ENCODE results near the gene AADACL3.
"Not testable (repeated sequence)": the region's sequence is repeated elsewhere in the genome, so short reads cannot be mapped to it uniquely, and the experiment has no call there.

Gene AADACL3

DNA sequence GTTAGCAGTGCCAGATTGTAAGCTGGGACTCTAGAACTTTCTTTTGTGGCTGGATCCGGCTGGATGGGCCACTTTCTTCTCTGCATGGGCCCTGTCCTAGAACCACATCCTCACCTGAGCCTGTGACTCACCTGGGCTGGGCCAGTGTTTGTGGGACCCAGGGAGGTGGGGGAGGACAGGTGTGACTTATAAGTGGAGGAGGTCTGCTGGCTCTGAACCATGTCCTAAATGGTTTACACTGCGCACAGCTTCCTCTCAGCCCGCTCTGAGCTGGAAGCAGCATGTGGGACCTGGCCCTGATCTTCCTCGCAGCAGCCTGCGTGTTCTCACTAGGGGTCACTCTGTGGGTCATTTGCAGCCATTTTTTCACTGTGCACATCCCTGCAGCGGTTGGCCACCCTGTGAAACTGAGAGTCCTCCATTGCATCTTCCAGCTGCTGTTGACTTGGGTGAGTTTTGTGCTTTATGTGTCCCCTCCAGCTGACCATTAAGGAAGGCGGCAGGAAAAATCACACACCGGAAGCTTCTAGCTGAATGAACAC is at the start of gene AADACL3:
TSS of gene AADACL3 (plus strand) at position 215 of the 542 bp plus-strand sequence. CDS start at position 282, 67 bp downstream.
- DNase-seq (ENCODE audit: low read depth in 2 of 2) = no peak

- no peak for DNase-seq (ENCODE audit: low read depth in 2 of 2)
Measured at GRCh38 chr1:12666141-12666735, 49.7 kb upstream of the AADACL3 start.

DNA sequence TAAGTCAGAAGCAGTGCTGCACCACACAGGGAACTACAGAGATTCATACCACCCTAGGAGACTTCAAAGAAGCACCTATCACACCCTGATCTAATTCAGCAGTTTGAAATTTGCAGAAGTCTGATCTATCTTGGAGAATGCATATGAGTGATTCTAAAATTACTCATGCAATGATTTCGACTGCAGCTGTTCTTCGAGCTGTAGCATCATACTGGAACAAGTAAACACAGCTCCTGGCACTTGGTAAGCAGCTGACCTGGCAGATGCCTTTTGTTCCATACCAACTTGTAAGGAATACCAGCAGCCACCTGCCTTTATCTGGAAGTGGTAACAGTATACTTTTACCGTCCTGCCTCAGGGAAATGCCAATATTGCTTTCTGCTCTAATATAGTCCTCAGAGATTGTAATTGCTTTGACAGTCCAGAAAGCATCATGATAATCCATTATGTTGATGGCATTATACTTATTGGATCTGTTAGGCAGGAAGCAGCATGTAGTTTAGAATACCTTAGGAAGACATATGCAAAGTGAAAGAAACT is 46.3 kb upstream of the AADACL3 start:
- no peak for DNase-seq (ENCODE audit: low read depth in 2 of 2)

GRCh38 chr1:12674358-12674757 is 41.6 kb upstream of the AADACL3 start:
- DNase-seq (ENCODE audit: low read depth in 2 of 2) = no peak

- not testable (repeated sequence) for DNase-seq (ENCODE audit: low read depth in 2 of 2)
Measured at GRCh38 chr1:12676122-12676521, 39.8 kb upstream of the AADACL3 start.

DNA sequence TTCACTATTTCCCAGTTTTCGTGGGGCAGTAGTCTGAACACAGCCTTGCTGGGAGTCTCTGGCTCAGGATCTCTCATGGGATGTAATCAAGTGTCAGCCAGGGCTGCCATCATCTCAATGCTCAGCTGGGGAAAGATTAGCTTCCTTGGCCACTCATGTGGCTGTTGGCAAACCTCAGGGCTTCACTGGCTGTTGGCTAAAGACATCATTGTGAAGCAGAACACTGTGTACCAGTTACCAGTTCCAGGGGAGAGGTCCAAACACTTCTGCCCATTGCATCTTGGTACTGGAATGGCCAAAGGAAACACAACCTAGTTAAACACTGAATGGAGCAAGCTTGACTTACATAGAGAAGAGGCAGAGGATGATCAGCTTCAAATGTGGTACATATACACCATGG is 38.3 kb upstream of the AADACL3 start:
- DNase-seq (ENCODE audit: low read depth in 2 of 2) = no peak

GRCh38 chr1:12678350-12678749 is 37.6 kb upstream of the AADACL3 start:
- no peak for DNase-seq (ENCODE audit: low read depth in 2 of 2)

GRCh38 chr1:12678820-12679219 is 37.1 kb upstream of the AADACL3 start:
- no peak for DNase-seq (ENCODE audit: low read depth in 2 of 2)

GRCh38 chr1:12690156-12690555 is 25.8 kb upstream of the AADACL3 start:
- no peak for DNase-seq (ENCODE audit: low read depth in 2 of 2)

GRCh38 chr1:12692967-12693782 is 22.7 kb upstream of the AADACL3 start:
- no peak for DNase-seq (ENCODE audit: low read depth in 2 of 2)

DNA sequence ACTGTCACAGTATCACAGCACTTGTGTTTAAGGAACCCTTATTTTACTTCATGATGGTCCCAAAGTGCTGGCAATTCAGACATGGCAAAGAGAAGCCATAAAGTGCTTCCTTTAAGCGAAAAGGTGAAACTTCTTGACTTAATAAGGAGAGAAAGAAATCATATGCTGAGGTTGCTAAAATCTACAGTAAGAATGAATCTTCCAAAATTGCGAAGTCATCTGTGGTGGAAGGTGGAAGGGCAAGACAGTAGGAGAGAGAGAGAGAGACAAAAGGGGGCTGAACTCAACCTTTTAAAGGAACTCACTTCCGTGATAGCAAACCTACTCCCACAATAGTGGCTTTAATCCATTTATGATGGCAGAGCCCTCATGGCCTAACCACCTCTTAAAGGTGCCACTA is 19.3 kb upstream of the AADACL3 start:
- no peak for DNase-seq (ENCODE audit: low read depth in 2 of 2)

DNA sequence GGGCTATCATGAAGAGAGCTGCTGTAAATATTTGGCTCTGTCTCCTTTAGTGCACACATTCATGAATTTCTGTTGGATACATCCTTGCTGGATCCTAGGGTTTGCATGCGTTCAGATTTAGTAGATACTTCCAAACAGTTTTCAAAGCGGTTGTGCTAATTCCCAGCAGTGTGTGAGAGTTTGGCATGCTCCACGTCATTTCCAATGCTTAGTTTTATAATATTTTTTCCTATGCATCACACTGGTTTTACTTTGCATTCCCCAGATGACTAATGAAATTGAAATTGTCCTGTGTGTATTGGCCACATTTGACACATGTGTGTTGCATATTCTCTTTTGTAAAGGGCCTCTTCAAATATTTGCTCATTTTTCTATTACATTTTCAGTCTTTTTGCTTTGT is 18.5 kb upstream of the AADACL3 start:
- no peak for DNase-seq (ENCODE audit: low read depth in 2 of 2)

DNA sequence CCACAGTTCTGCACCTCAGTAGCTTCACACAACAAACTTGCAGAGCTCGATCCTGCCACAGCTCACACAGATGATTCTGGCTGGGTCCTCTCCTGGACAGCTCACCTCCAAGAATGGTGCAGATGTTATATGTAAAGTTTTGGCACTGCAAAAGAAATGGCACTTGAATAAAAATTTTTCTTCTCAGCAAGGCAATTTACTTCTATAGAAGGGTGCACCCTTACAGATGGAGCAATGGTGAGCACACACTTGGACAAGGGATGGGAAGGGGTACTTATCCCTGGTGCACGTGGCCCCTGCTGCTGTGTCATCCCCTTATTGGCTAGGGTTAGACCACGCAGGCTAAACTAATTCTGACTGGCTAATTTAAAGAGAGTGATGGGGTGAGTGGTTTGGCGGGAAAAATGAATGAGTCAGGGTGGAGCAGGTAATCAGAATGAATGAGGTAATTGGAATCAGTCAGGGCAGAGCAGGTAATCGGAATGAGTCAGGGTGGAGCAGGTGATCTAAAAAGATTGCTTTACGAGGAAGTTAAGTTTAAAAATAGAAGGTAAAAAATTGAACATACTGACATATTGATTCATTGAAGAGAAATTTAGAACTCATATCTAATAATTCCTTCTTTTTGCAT is 12.0 kb upstream of the AADACL3 start:
- DNase-seq (ENCODE audit: low read depth in 2 of 2) = no peak

DNA sequence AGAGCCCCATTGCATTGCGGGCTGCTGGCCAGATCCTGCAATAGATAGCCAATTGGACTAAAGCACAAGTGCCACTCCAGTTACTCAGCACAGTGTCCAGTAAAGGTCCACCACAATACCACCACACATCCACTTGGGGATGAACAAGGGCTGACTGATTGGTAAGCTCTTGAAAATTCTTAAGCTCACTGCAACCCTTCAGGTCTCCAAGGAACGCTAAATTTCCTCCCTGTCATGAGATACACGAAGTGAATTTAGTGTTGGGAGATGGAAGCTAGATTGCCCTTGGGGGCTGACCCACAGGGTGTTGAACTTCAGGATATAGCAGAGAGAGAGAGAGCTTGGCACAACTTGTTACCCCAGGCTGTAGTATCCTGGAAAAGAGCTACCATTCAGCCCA is 9.8 kb upstream of the AADACL3 start:
- DNase-seq (ENCODE audit: low read depth in 2 of 2) = no peak

- no peak for DNase-seq (ENCODE audit: low read depth in 2 of 2)
Measured at GRCh38 chr1:12708396-12709090, 7.4 kb upstream of the AADACL3 start.

GRCh38 chr1:12709091-12709491 is 6.8 kb upstream of the AADACL3 start:
- no peak for DNase-seq (ENCODE audit: low read depth in 2 of 2)

GRCh38 chr1:12709696-12710095 is 6.2 kb upstream of the AADACL3 start:
- no peak for DNase-seq (ENCODE audit: low read depth in 2 of 2)

DNA sequence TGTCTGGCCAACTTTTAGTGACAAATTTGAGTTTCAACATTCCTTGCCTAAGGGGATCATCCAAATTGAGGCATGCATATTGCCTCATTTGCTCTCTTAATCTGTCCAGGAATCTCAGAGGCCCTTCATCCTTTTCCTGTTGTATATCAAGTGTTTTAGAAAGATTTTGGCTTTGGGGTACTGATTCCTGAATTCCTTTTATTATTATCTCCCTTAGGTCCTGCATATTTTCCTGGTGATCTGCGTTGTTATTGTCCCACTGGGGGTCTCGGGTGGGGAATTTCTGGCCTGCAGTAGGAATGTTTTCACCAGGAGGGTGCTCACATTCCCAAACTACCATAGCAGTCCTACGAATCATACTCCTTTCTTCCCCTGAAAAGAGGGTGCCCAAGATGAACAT is 4.4 kb upstream of the AADACL3 start:
- DNase-seq (ENCODE audit: low read depth in 2 of 2) = no peak

- DNase-seq (ENCODE audit: low read depth in 2 of 2) = no peak
Measured at GRCh38 chr1:12712076-12712475, 3.8 kb upstream of the AADACL3 start.

- no peak for DNase-seq (ENCODE audit: low read depth in 2 of 2)
Measured at GRCh38 chr1:12712929-12713328, 3.0 kb upstream of the AADACL3 start.

DNA sequence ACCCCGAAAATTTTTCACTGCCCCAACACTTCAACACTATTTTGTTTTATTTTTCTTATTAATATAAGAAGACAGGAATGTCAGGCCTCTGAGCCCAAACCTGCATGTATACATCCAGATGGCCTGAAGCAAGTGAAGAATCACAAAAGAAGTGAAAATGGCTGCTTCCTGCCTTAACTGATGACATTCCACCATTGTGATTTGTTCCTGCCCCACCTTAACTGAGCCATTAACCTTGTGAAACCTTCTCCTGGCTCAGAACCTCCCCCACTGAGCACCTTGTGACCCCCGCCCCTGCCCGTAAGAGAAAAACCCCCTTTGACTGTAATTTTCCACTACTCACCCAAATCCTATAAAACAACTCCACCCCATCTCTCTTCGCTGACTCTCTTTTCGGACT is 2.3 kb upstream of the AADACL3 start:
- not testable (repeated sequence) for DNase-seq (ENCODE audit: low read depth in 2 of 2)
